GM23248 (cell line): Measurements from ENCODE around the gene CCT6B.

Source experiments
- EZH2 ChIP-seq: fragments of 200-600 bp; sonication (generic); IDR thresholded peaks from 2 replicates; pipeline ENCODE4 v1.6.1; 2018; ENCODE audit warnings: antibody characterized with exemption, mild to moderate bottlenecking; ENCODE audit not compliant: insufficient read depth, poor library complexity, severe bottlenecking
- EZH2phosphoT487 ChIP-seq: fragments of 200-600 bp; sonication (generic); IDR thresholded peaks from 2 replicates; pipeline ENCODE4 v1.6.1; 2018; ENCODE audit warnings: antibody characterized with exemption, moderate library complexity, mild to moderate bottlenecking, low read depth; ENCODE audit not compliant: insufficient read depth

DNA sequence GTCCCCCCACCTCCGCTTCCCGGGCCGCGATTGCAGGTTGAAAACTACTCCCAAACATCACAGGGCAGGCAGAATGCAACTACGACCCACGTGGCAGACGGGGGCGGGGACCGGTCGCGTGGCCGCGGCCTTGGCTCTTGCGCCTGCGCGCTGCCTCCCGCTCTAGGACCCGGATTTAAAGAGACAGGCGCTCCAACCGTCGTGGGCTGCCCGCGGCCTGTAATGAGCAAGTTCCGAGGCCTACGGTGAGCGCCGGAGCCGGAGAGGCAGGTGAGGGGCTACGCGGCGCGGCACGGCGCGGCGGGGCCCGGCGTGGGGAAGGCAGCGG lies 19.1 kb upstream of the CCT6B start, which contains the start of gene LIG3:
- TF ChIP-seq EZH2 (no peak), EZH2phosphoT487 (no peak)
